Natural killer cell (primary cell): ENCODE results near the gene ANGPT4. TPM values are rescaled to one million over a fixed set of nuclear protein-coding genes. Genes with fewer than 3 reads are reported as not detected.

Experiments
- ATAC-seq, 3 donors: fragments of 150-1000 bp in 2 of 3; fragments of 200-7000 bp in 1 of 3; cut with Tn5 transposase; 1 replicate in 1 of 3; 2 replicates in 2 of 3; pipeline ENCODE4 v1.10.0; 2021; ENCODE audit warnings: mild to moderate bottlenecking in 2 of 3, moderate library complexity in 2 of 3
- DNase-seq, 2 donors: peaks; one replicate each; pipeline versions ENCODE4 v3.0.0 to v3.0.0-alpha.2; 2013 to 2021; ENCODE audit warnings: mixed read lengths in 1 of 2
- H3K27ac ChIP-seq: one replicate; pipeline ENCODE4 v1.5.1; 2013; ENCODE audit warnings: mild to moderate bottlenecking, low read length
- H3K27me3 ChIP-seq: one replicate; pipeline ENCODE4 v1.6.1; 2013; ENCODE audit warnings: low read length; ENCODE audit not compliant: control insufficient read depth, insufficient read depth
- H3K36me3 ChIP-seq: one replicate; pipeline ENCODE4 v1.6.1; 2013; ENCODE audit warnings: low read length; ENCODE audit not compliant: control insufficient read depth, insufficient read depth
- H3K4me1 ChIP-seq: one replicate; pipeline ENCODE4 v1.6.1; 2013; ENCODE audit warnings: low read length; ENCODE audit not compliant: control insufficient read depth, insufficient read depth
- H3K4me3 ChIP-seq: one replicate; pipeline ENCODE4 v1.5.1; 2013; ENCODE audit warnings: low read length
- H3K9me3 ChIP-seq: one replicate; pipeline ENCODE4 v1.6.1; 2013; ENCODE audit warnings: low read length; ENCODE audit not compliant: control insufficient read depth, insufficient read depth
- H3K27ac Mint-ChIP-seq, 2 donors: one replicate each; pipeline ENCODE4 v1.8.0; 2022; ENCODE audit warnings: mild to moderate bottlenecking in 2 of 2, mixed read lengths in 2 of 2, moderate library complexity in 1 of 2
- H3K27me3 Mint-ChIP-seq, 2 donors: one replicate each; pipeline ENCODE4 v1.8.0; 2022; ENCODE audit warnings: low read depth in 2 of 2, mixed read lengths in 2 of 2
- H3K36me3 Mint-ChIP-seq: one replicate; pipeline ENCODE4 v1.8.0; 2022; ENCODE audit warnings: mixed read lengths
- H3K4me1 Mint-ChIP-seq, 2 donors: one replicate each; pipeline ENCODE4 v1.8.0; 2022; ENCODE audit warnings: mixed read lengths in 2 of 2
- H3K4me3 Mint-ChIP-seq: one replicate; pipeline ENCODE4 v1.8.0; 2022; ENCODE audit warnings: mild to moderate bottlenecking, moderate library complexity, mixed read lengths
- H3K9me3 Mint-ChIP-seq, 2 donors: one replicate each; pipeline ENCODE4 v1.8.0; 2022; ENCODE audit warnings: mixed read lengths in 2 of 2
- WGBS: methylation state at CpG from one replicate; pipeline ENCODE4 v1.1.7; 2013; ENCODE audit warnings: missing lambda C conversion rate; ENCODE audit not compliant: insufficient coverage; 5-methylcytosine and 5-hydroxymethylcytosine counted together
- intact Hi-C: fragments of 100-400 bp; cut with micrococcal nuclease; formaldehyde crosslinking; loops from one replicate; pipeline ENCODE4 v1.14.2; 2022
- total RNA-seq, 4 donors: library from RNA; stranded (reverse); fragments of 120-200 nt in 1 of 4; gene quantifications; one replicate each; pipeline versions ENCODE4 v1.2.3 to v1.2.4, GENCODE V29; 2013 to 2022
- TF ChIP-seq, protein P1 (sequence below): fragments of 200-600 bp; IDR thresholded peaks from one replicate; pipeline ENCODE4 v1.8.0; 2022; ENCODE audit warnings: antibody characterized with exemption

Gene ANGPT4
- total RNA-seq, 3 donors from 2014 or later (not counting 1 experiment from before 2014, with no cell fraction given), result not detected

DNA sequence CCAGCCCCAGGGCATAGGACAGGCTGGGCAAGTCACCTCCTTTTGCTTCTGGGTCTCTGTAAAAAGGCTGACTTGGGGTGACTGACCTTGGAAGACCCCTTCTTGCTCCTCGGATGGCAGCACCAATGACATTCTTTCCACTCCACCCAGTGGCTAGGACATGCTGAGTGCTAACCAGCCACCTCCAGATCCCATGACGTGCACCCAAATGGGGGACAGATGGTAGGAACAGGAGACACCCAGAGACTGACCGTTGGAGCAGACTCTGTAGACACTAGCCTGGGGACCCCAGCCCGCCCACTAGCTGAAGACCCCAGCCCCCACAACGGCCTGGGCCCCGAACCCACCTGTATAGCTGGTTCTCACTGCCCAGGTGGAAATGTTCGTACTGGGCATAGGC lies 38.3 kb downstream of the ANGPT4 start:
- Histone ChIP-seq H3K27me3 (no peaks in the 10 kb centered on the region), H3K36me3 (no peaks in the 10 kb centered on the region), H3K4me3 (no peak overlapping the region), H3K27ac (no peak overlapping the region), H3K4me1 (peaks cover 16% of the 10 kb centered on the region), H3K9me3 (no peaks in the 10 kb centered on the region)
- DNase-seq (no peak), ATAC-seq (no peak)
- Mint-ChIP-seq H3K27ac (no peak overlapping the region), H3K4me3 (no peak overlapping the region), H3K4me1 (peaks cover 20 to 23% of the 10 kb centered on the region in 2 donors), H3K36me3 (no peaks in the 10 kb centered on the region), H3K27me3 (peaks cover 0 to 6% of the 10 kb centered on the region in 2 donors), H3K9me3 (no peaks in the 10 kb centered on the region)
- intact Hi-C loops, result no loop called here
- WGBS, result 84% methylated on average over 7 of the region's 7 CpGs
- TF ChIP-seq, protein P1, sequence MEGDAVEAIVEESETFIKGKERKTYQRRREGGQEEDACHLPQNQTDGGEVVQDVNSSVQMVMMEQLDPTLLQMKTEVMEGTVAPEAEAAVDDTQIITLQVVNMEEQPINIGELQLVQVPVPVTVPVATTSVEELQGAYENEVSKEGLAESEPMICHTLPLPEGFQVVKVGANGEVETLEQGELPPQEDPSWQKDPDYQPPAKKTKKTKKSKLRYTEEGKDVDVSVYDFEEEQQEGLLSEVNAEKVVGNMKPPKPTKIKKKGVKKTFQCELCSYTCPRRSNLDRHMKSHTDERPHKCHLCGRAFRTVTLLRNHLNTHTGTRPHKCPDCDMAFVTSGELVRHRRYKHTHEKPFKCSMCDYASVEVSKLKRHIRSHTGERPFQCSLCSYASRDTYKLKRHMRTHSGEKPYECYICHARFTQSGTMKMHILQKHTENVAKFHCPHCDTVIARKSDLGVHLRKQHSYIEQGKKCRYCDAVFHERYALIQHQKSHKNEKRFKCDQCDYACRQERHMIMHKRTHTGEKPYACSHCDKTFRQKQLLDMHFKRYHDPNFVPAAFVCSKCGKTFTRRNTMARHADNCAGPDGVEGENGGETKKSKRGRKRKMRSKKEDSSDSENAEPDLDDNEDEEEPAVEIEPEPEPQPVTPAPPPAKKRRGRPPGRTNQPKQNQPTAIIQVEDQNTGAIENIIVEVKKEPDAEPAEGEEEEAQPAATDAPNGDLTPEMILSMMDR, result no peak

DNA sequence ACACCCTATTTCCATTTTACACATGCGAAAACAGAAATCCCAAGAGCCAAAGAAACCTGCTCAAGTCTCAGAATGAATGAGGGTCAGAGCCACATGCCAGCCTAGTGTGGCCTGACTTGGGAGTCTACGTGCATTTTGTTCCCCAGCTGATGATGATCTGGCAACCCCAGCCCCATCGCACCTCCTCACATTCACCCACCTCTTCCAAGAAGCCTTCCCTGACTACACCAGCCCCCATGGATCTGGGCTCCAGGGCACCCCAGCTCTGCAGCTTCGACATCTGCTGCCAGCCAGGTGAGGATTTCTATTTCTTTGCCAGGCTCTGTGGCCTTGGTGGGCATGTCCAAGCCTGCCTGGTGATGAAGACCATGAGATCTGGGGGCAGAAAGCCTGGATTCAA lies 41.0 kb downstream of the ANGPT4 start:
- H3K27ac Mint-ChIP-seq, result no peak overlapping the region
- ATAC-seq (no peak), DNase-seq (no peak)
- H3K9me3 Mint-ChIP-seq, result no peaks in the 10 kb centered on the region
- no peak overlapping the region for H3K4me3 Mint-ChIP-seq
- no peaks in the 10 kb centered on the region for H3K36me3 ChIP-seq
- H3K9me3 ChIP-seq, result no peaks in the 10 kb centered on the region
- H3K27ac ChIP-seq, result no peak overlapping the region
- TF ChIP-seq, protein P1, result no peak
- no peaks in the 10 kb centered on the region for H3K36me3 Mint-ChIP-seq
- peaks cover 10% of the 10 kb centered on the region for H3K4me1 ChIP-seq
- H3K27me3 ChIP-seq, result no peaks in the 10 kb centered on the region
- H3K4me1 Mint-ChIP-seq, result peaks cover 19% of the 10 kb centered on the region in 2 donors
- H3K4me3 ChIP-seq, result no peak overlapping the region
- peaks cover 0 to 12% of the 10 kb centered on the region in 2 donors for H3K27me3 Mint-ChIP-seq
- 89% methylated on average over 4 of the region's 4 CpGs for WGBS
- intact Hi-C loops, result no loop called here

DNA sequence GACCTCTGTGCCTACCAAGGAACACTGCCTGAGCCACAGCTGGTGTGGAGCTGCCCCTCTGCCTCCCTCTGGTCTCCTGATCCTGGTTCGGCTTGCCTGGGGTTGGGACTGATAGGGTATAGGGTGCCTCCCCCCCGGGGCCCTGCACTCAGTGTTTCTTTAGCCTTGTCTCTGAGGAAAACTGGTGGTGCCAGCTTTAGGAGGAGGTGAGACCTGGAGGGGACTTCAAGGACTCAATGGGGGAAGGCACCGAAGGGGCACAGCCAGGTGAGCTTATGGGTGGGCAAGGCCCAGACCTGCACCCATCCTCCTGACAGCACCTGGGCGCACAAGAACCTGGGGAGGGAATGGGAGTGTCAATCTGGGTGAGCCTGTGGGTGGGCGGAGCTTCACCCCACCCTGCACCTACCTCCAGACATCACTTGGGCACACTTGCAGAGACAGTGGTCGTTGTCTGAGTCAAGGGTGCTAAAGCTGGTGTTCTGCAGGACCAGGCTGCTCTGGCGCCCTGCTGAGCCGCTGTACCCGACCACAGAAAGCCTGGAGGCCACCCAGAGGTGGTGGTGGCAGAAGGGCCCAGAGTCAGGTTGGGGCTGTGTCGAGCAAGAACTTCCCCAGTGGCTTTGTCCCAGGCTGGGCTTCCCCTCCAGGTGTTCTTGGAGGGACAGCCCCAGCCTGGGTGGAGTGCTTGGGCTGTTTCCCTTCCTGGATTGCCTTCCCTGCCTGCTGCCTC lies 42.1 kb downstream of the ANGPT4 start:
- TF ChIP-seq, protein P1, result no peak
- no peak for ATAC-seq
- intact Hi-C loops, result no loop called here
- no peaks in the 10 kb centered on the region for H3K9me3 Mint-ChIP-seq
- no peaks in the 10 kb centered on the region for H3K36me3 Mint-ChIP-seq
- H3K27me3 Mint-ChIP-seq, result peaks cover 0 to 12% of the 10 kb centered on the region in 2 donors
- H3K27ac Mint-ChIP-seq, result peak overlapping the region in 1 of 2 donors; percentile 23
- WGBS, result 80% methylated on average over 10 of the region's 10 CpGs
- Histone ChIP-seq H3K27ac (no peak overlapping the region), H3K4me3 (no peak overlapping the region), H3K36me3 (no peaks in the 10 kb centered on the region), H3K4me1 (peaks cover 10% of the 10 kb centered on the region), H3K27me3 (no peaks in the 10 kb centered on the region), H3K9me3 (no peaks in the 10 kb centered on the region)
- H3K4me1 Mint-ChIP-seq, result peaks cover 19% of the 10 kb centered on the region in 2 donors
- no peak overlapping the region for H3K4me3 Mint-ChIP-seq
- DNase-seq, result no peak
